RWPE1 (cell line): ENCODE data around the gene PBX3.

Experiments
- CTCF ChIA-PET: fragments of 350-600 bp; sonication (Branson Sonifier 250); formaldehyde crosslinking; extraction: SDS; loops from one replicate; lab custom pipeline; 2021; lab: Yijun Ruan, JAX
- POLR2A ChIA-PET: fragments of 400-600 bp; formaldehyde crosslinking; extraction: SDS; loops from one replicate; lab custom pipeline; 2020; ENCODE audit warnings: antibody characterized with exemption; ENCODE audit not compliant: low non-redundant PET; lab: Yijun Ruan, JAX
- DNase-seq: peaks from one replicate; pipeline ENCODE4 v3.0.0; 2012; ENCODE audit warnings: low spot score
- H3K27ac ChIP-seq: fragments of 450-650 bp; 2 replicates; pipeline ENCODE4 v1.5.1; 2017
- TF ChIP-seq, protein P1 (sequence below): fragments of 450-650 bp; conservative IDR thresholded peaks from 2 replicates; pipeline ENCODE4 v1.5.1; 2017; ENCODE audit warnings: low read depth, mild to moderate bottlenecking

PBX3 gene

DNA sequence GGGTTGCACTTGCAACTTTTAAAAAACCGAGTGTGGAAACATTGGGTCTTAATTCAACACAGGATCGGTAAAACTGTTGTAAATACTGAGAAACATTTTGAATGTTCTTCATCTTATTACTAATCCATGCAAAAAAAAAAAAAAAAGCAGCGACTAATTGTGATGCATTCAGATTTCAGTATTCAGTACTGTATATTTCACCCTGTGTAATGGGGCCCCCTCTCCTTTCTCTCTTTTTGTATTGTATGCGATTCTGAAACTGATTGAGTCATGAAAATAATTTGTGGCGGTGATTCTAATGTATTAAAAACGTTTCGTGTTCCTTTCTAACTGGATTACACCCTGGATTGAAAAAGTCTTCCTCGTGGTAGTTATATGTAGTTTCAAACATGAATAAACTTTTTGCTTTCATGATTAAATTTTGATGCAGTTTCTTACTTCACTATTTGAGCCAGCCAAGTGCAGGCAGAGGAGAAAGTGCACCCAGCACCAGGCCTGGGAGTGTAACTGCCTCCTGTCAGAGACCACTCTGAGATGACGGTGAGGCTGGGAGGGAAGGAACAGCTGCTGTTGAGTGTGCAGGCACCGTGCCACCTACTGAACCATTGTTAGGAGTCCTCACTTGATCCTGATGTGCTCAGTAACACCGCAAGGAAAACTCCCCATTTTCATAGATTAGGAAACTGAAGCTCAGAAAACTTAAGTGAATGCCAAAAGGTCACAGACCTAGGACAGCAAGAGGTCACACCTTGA is 220.0 kb downstream of the PBX3 start:
- H3K27ac ChIP-seq, result no peak overlapping the region
- no peak for DNase-seq
- ChIA-PET CTCF (interaction anchor here (0.6 kb wide), 1 partner anchor 63 kb away, joined by 5 read pairs; no protein-coding TSS in a partner anchor), POLR2A (no interaction called here)
- TF ChIP-seq, protein P1, sequence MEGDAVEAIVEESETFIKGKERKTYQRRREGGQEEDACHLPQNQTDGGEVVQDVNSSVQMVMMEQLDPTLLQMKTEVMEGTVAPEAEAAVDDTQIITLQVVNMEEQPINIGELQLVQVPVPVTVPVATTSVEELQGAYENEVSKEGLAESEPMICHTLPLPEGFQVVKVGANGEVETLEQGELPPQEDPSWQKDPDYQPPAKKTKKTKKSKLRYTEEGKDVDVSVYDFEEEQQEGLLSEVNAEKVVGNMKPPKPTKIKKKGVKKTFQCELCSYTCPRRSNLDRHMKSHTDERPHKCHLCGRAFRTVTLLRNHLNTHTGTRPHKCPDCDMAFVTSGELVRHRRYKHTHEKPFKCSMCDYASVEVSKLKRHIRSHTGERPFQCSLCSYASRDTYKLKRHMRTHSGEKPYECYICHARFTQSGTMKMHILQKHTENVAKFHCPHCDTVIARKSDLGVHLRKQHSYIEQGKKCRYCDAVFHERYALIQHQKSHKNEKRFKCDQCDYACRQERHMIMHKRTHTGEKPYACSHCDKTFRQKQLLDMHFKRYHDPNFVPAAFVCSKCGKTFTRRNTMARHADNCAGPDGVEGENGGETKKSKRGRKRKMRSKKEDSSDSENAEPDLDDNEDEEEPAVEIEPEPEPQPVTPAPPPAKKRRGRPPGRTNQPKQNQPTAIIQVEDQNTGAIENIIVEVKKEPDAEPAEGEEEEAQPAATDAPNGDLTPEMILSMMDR, result no peak

DNA sequence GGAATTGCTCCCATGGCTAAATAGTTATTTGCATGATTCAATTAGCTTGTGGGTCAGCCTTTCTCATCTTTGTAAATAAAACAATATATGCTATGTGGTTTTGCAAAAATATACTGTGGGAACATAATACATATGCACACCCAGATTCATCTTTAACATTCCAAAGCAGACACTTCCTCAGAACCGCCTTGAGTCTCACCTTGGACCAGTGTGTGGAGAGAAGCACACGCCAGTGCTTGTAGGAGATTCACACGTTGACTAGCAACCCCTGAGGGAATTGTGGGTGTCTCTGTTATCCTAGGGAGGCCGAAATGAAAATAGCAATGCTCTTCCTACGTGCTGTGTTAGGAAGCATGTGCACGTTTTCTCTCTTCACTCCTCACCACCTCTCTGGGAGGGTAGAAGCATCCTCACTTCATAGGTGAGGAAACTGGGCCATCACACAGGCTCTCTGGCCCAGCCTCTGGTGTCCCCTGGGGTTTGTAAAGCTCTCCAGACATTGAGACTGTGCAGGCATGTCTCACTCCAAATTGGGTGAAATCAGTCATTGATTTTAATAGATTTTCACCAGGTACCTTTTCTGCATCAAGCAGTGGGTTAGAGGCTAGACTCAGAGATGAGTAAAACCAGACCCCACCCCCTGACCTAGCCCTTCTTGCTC is 221.7 kb downstream of the PBX3 start:
- no peak overlapping the region for H3K27ac ChIP-seq
- TF ChIP-seq, protein P1, result no peak
- DNase-seq, result no peak
- POLR2A ChIA-PET, result no interaction called here
- CTCF ChIA-PET, result no interaction called here

DNA sequence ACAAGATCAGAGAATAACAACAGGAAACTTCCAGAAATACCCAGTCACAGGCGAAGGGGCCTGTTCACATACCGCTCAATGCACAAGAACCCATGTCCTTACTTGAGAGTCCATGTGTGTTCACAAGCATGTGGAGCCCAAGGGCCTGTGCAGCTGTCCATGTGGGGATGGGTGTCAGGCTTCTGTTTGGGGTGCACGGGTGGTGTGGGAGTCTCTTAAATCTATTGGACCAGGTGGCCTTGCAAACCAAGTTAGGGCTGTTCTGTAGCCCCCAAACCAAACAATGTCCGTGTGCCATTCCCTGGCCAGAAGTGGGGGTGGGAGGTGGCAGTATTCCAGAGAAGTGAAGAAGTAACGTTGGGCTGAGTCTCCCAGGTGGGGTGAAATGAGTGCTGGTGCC is 222.3 kb downstream of the PBX3 start:
- no peak for DNase-seq
- CTCF ChIA-PET, result no interaction called here
- H3K27ac ChIP-seq, result no peak overlapping the region
- TF ChIP-seq, protein P1, result no peak
- POLR2A ChIA-PET, result no interaction called here

DNA sequence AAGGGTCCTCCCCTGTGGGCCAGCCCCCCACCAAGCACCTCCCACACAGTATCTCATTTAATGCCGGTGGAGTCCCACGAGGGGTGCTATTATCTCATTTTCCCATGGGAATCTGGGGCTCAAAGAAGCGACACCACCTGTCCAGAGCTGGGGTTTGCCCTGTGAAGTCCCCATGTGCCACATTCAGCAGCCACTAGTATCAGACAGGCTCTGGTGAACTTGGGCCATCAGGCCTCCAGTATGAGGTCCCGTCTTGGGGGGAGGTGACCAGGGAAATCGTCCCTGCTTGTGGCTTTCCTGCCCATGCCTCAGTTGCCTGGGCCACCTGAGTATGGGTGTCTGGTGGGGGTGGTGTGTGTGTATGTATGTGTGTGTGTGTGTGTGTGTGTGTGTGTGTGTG is 222.7 kb downstream of the PBX3 start:
- CTCF ChIA-PET, result no interaction called here
- no peak for DNase-seq
- peak overlapping the region; percentile 27; the same call in 1 of the 2 replicates for H3K27ac ChIP-seq
- TF ChIP-seq, protein P1, result no peak
- POLR2A ChIA-PET, result no interaction called here

DNA sequence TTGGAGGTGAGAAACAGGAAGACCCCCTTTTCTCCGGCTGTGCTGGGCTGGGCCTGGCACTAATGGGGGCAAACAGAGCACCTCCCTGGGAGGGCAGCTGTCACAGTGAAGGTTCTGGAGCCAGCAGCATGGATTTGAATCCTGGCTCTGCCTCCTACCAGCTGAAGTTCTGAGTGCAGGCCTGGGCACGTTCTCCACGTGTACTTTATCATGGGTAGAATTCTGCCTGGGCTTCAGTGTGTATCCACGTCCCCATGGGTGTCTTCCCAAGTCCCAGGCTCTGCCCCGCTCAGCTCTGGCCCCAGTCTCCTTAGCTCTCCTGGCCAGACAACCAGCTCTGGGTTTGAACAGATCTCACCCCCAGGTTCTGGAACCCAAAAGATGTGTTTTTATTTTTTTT is 223.2 kb downstream of the PBX3 start:
- peak overlapping the region; percentile 27 for H3K27ac ChIP-seq
- TF ChIP-seq, protein P1, result no peak
- ChIA-PET CTCF (interaction anchor here (0.7 kb wide), 1 partner anchor 58 kb away, joined by 4 read pairs; no protein-coding TSS in a partner anchor), POLR2A (no interaction called here)
- DNase-seq, result peak; percentile 34

DNA sequence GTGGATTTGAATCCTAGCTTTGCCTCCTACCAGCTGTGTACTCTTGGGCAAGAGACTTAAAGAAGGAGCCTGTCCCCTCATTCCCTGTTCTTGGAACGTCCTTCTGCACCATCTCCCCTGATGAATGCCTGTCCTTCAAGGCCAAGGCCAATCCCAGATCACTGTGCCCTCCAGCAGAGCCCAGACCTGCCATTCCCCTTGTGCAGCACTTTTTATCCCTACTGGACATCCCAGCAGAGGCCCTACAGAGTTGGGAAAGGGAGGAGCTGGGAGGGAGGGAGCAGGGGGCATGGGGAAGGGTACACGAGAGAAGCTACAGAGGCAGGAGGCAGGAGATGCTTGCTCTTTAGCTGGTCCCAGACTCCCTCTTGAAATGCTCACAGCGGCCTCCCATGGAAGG is 223.9 kb downstream of the PBX3 start:
- peak overlapping the region; percentile 27; the same call in 1 of the 2 replicates for H3K27ac ChIP-seq
- no peak for DNase-seq
- TF ChIP-seq, protein P1, result no peak
- ChIA-PET CTCF (no interaction called here), POLR2A (no interaction called here)
